CD14-positive monocyte (primary cell): Measurements from ENCODE around the gene OR51A2. TPM values are rescaled to one million over a fixed set of nuclear protein-coding genes. Genes with fewer than 3 reads are reported as not detected.

Experiments used
- DNase-seq, 3 donors: peaks; one replicate each; pipeline ENCODE4 v3.0.0-alpha.2; 2011 to 2022
- H2AFZ ChIP-seq: 2 replicates; pipeline ENCODE4 v1.6.0; 2012; ENCODE audit warnings: mild to moderate bottlenecking, low read depth, low read length, inconsistent platforms; ENCODE audit not compliant: insufficient read depth, poor library complexity, severe bottlenecking
- H3K27ac ChIP-seq, 2 donors: 1 replicate in 1 of 2; 2 replicates in 1 of 2; pipeline ENCODE4 v1.5.1; 2012 to 2013; ENCODE audit warnings: low read length in 2 of 2, control low read depth in 1 of 2, inconsistent platforms in 1 of 2, low read depth in 1 of 2, mild to moderate bottlenecking in 1 of 2
- H3K27me3 ChIP-seq, 2 donors: one replicate each; pipeline versions ENCODE4 v1.6.0 to v1.6.1; 2011 to 2013; ENCODE audit warnings: low read length in 2 of 2; ENCODE audit not compliant: control insufficient read depth in 2 of 2, insufficient read depth in 2 of 2
- H3K36me3 ChIP-seq, 2 donors: replicated peaks in 1 of 2; 1 replicate in 1 of 2; 2 replicates in 1 of 2; pipeline versions ENCODE4 v1.5.1 to v1.6.1; 2012 to 2013; ENCODE audit warnings: low read length in 2 of 2, control low read depth in 1 of 2, inconsistent platforms in 1 of 2, mild to moderate bottlenecking in 1 of 2; ENCODE audit not compliant: insufficient read depth in 2 of 2, control insufficient read depth in 1 of 2
- H3K4me1 ChIP-seq, 2 donors: 1 replicate in 1 of 2; 2 replicates in 1 of 2; pipeline versions ENCODE4 v1.5.1 to v1.6.1; 2012 to 2013; ENCODE audit warnings: low read length in 2 of 2, control low read depth in 1 of 2, inconsistent platforms in 1 of 2, mild to moderate bottlenecking in 1 of 2, moderate library complexity in 1 of 2; ENCODE audit not compliant: insufficient read depth in 2 of 2, control insufficient read depth in 1 of 2
- H3K4me2 ChIP-seq: replicated peaks from 2 replicates; pipeline ENCODE3; 2012; ENCODE audit warnings: low read length, moderate library complexity, mild to moderate bottlenecking; ENCODE audit not compliant: poor library complexity, severe bottlenecking; ENCODE audit errors: extremely low read depth
- H3K4me3 ChIP-seq, 3 experiments: fragments of 200-600 bp in 1 of 3; sonication (generic) in 1 of 3; replicated peaks in 1 of 3; 1 replicate in 2 of 3; 2 replicates in 1 of 3; pipeline ENCODE4 v1.5.1; 2011 to 2013; ENCODE audit warnings: low read length in 3 of 3, mild to moderate bottlenecking in 3 of 3, control low read depth in 2 of 3, low read depth in 2 of 3, inconsistent platforms in 1 of 3, moderate library complexity in 1 of 3
- H3K79me2 ChIP-seq: 2 replicates; pipeline ENCODE4 v1.6.0; 2012; ENCODE audit warnings: mild to moderate bottlenecking, control low read depth, inconsistent platforms, low read length, moderate library complexity; ENCODE audit not compliant: insufficient read depth
- H3K9ac ChIP-seq: 2 replicates; pipeline ENCODE4 v1.6.0; 2017; ENCODE audit warnings: low read length, mild to moderate bottlenecking; ENCODE audit not compliant: insufficient read depth, poor library complexity, severe bottlenecking
- H3K9me3 ChIP-seq, 2 donors: replicated peaks in 1 of 2; 1 replicate in 1 of 2; 2 replicates in 1 of 2; pipeline versions ENCODE4 v1.5.1 to v1.6.1; 2012 to 2013; ENCODE audit warnings: low read length in 2 of 2, control low read depth in 1 of 2; ENCODE audit not compliant: control insufficient read depth in 1 of 2, insufficient read depth in 1 of 2
- H4K20me1 ChIP-seq: 2 replicates; pipeline ENCODE4 v1.6.0; 2012; ENCODE audit warnings: mild to moderate bottlenecking, low read length, control low read depth, moderate library complexity; ENCODE audit not compliant: insufficient read depth
- H3K27ac Mint-ChIP-seq, 7 donors: one replicate each; pipeline ENCODE4 v1.8.0; 2020; ENCODE audit warnings: mild to moderate bottlenecking in 7 of 7, mixed read lengths in 7 of 7, moderate library complexity in 6 of 7, inconsistent platforms in 2 of 7
- H3K27me3 Mint-ChIP-seq, 3 donors: one replicate each; pipeline ENCODE4 v1.8.0; 2021 to 2022; ENCODE audit warnings: low read depth in 3 of 3, mild to moderate bottlenecking in 3 of 3, mixed read lengths in 3 of 3, moderate library complexity in 3 of 3, inconsistent platforms in 1 of 3
- H3K36me3 Mint-ChIP-seq, 2 donors: one replicate each; pipeline ENCODE4 v1.8.0; 2020; ENCODE audit warnings: mixed read lengths in 2 of 2, inconsistent platforms in 1 of 2, mild to moderate bottlenecking in 1 of 2
- H3K4me1 Mint-ChIP-seq: one replicate; pipeline ENCODE4 v1.8.0; 2020; ENCODE audit warnings: mild to moderate bottlenecking, mixed read lengths
- H3K4me3 Mint-ChIP-seq, 2 donors: one replicate each; pipeline ENCODE4 v1.8.0; 2020; ENCODE audit warnings: mild to moderate bottlenecking in 2 of 2, mixed read lengths in 2 of 2, moderate library complexity in 1 of 2
- H3K9me3 Mint-ChIP-seq, 7 donors: one replicate each; pipeline ENCODE4 v1.8.0; 2020 to 2022; ENCODE audit warnings: mixed read lengths in 7 of 7, mild to moderate bottlenecking in 6 of 7, moderate library complexity in 6 of 7, inconsistent platforms in 2 of 7
- WGBS: methylation state at CpG from one replicate; pipeline ENCODE4 v1.1.5; 2013; ENCODE audit warnings: missing lambda C conversion rate; ENCODE audit not compliant: insufficient coverage; 5-methylcytosine and 5-hydroxymethylcytosine counted together
- intact Hi-C, 2 donors: fragments of 100-400 bp; cut with micrococcal nuclease; formaldehyde crosslinking; loops; one replicate each; pipeline versions ENCODE4 v1.15.0 to v1.15.1; 2023
- polyA plus RNA-seq, 3 donors: library from polyadenylated mRNA; depleted of rRNA in 1 of 3; unstranded in 2 of 3; stranded (reverse) in 1 of 3; fragments of 300-500 nt in 2 of 3; fragments of >200 nt in 1 of 3; fragmentation: Illumina TruSeq in 2 of 3; gene quantifications; 1 replicate in 2 of 3; 2 replicates in 1 of 3; pipeline ENCODE4 v1.2.3, GENCODE V29; 2012 to 2021
- TF ChIP-seq, protein P1 (sequence below): fragments of 200-600 bp; IDR thresholded peaks from one replicate; pipeline ENCODE4 v1.8.0; 2022; ENCODE audit warnings: antibody characterized with exemption, mild to moderate bottlenecking

OR51A2 gene
- polyA plus RNA-seq, 3 donors, result not detected

DNA sequence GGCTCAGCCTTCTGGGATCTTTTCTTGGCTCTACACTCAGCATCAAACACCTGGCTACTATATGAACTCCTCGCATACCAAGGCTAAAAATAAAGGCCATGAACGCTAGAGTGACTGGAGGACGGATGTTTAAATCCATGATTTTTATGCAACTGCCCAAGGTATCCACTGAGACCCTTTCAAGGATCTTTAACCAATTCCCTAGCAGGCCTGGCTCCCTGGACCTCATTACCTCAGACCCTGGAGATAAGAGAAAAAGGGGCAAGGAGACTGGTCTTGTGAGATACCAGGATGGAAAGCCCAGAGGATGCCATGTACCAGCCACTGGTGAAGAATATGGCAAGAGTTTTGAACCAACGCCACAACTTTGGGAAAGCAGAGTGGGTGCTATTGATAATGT is 36.3 kb downstream of the OR51A2 start, which contains the start of gene OR51G2:
TSS of gene OR51G2 (minus strand) at position 101 of the 400 bp plus-strand sequence. CDS start 3,687 bp downstream, outside the sequence.
- H3K9me3 ChIP-seq, result peaks cover 0 to 5% of the 10 kb centered on the region in 2 donors
- peaks cover 0 to 2% (median 1%) of the 10 kb centered on the region in 7 donors for H3K9me3 Mint-ChIP-seq
- H3K27me3 Mint-ChIP-seq, result peaks cover 2% of the 10 kb centered on the region in 3 donors
- H2AFZ ChIP-seq, result no peak within 1 kb of the TSS
- no peak within 1 kb of the TSS for H3K9ac ChIP-seq
- H3K4me1 ChIP-seq, result no peaks in the 10 kb centered on the region
- no peaks in the 10 kb centered on the region for H3K4me1 Mint-ChIP-seq
- no peaks in the 10 kb centered on the region for H3K36me3 ChIP-seq
- no peaks in the 10 kb centered on the region for H3K36me3 Mint-ChIP-seq
- H4K20me1 ChIP-seq, result no peaks in the 10 kb centered on the region
- intact Hi-C loops, result no loop called here
- H3K27ac ChIP-seq, result no peak within 1 kb of the TSS
- no peak for DNase-seq
- no peak within 1 kb of the TSS for H3K27ac Mint-ChIP-seq
- H3K4me3 Mint-ChIP-seq, result no peak within 1 kb of the TSS
- no peak within 1 kb of the TSS for H3K4me3 ChIP-seq
- H3K79me2 ChIP-seq, result no peaks in the 10 kb centered on the region
- no peak within 1 kb of the TSS for H3K4me2 ChIP-seq
- TF ChIP-seq, protein P1, sequence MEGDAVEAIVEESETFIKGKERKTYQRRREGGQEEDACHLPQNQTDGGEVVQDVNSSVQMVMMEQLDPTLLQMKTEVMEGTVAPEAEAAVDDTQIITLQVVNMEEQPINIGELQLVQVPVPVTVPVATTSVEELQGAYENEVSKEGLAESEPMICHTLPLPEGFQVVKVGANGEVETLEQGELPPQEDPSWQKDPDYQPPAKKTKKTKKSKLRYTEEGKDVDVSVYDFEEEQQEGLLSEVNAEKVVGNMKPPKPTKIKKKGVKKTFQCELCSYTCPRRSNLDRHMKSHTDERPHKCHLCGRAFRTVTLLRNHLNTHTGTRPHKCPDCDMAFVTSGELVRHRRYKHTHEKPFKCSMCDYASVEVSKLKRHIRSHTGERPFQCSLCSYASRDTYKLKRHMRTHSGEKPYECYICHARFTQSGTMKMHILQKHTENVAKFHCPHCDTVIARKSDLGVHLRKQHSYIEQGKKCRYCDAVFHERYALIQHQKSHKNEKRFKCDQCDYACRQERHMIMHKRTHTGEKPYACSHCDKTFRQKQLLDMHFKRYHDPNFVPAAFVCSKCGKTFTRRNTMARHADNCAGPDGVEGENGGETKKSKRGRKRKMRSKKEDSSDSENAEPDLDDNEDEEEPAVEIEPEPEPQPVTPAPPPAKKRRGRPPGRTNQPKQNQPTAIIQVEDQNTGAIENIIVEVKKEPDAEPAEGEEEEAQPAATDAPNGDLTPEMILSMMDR, result no peak
- WGBS, result 92% methylated on average over 2 of the region's 4 CpGs
- no peaks in the 10 kb centered on the region for H3K27me3 ChIP-seq

DNA sequence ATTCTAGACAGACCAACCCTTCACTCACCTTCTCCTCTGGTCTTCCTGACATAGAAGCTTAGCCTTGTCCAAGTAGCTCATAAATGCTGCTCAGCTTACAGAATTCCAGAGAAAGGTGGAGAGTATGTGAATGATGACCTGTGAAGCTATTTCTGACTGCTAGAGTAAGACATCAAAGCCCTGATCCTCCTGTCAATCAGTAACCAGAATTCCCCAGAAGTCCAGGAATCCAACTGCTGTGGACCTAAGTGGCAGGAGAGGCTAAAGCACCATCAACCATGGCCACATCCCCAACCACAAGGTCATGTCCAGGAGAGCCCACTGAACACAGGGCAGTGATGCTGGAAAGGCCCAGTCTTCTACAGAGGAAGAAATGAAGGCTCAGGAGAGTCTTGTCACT is 38.9 kb downstream of the OR51A2 start:
- Histone ChIP-seq H3K27me3 (no peaks in the 10 kb centered on the region), H3K9me3 (peaks cover 0 to 5% of the 10 kb centered on the region in 2 donors), H2AFZ (no peak overlapping the region), H3K27ac (no peak overlapping the region), H3K9ac (no peak overlapping the region), H3K4me1 (no peaks in the 10 kb centered on the region), H4K20me1 (no peaks in the 10 kb centered on the region), H3K4me3 (no peak overlapping the region), H3K79me2 (no peaks in the 10 kb centered on the region), H3K4me2 (no peak overlapping the region), H3K36me3 (no peaks in the 10 kb centered on the region)
- Mint-ChIP-seq H3K36me3 (no peaks in the 10 kb centered on the region), H3K4me3 (no peak overlapping the region), H3K9me3 (peaks cover 0 to 4% (median 1%) of the 10 kb centered on the region in 7 donors), H3K27me3 (peaks cover 2% of the 10 kb centered on the region in 3 donors), H3K27ac (no peak overlapping the region), H3K4me1 (no peaks in the 10 kb centered on the region)
- TF ChIP-seq, protein P1, result no peak
- no peak for DNase-seq
- intact Hi-C loops, result no loop called here

Other genes with a start within 250 kb of the OR51A2 start
- gene OR51F1, start 185.8 kb downstream of the OR51A2 start, polyA plus RNA-seq, result not detected
- not detected for gene OR52R1, start 151.3 kb downstream of the OR51A2 start, polyA plus RNA-seq
- gene OR51F2, start 134.4 kb downstream of the OR51A2 start, polyA plus RNA-seq, result not detected
- not detected for gene OR51S1, start 106.5 kb downstream of the OR51A2 start, polyA plus RNA-seq
- not detected for gene OR51T1, start 73.8 kb downstream of the OR51A2 start, polyA plus RNA-seq
- gene OR51A7, start 51.9 kb downstream of the OR51A2 start, polyA plus RNA-seq, result not detected
- gene OR51G2, start 36.4 kb downstream of the OR51A2 start, polyA plus RNA-seq, result not detected
- gene OR51G1, start 31.4 kb downstream of the OR51A2 start, polyA plus RNA-seq, result not detected
- gene OR51A4, start 8.1 kb downstream of the OR51A2 start, polyA plus RNA-seq, result not detected
- not detected for gene OR51L1, start 39.1 kb upstream of the OR51A2 start, polyA plus RNA-seq
- not detected for gene OR52J3, start 90.8 kb upstream of the OR51A2 start, polyA plus RNA-seq
- gene OR52E2, start 103.9 kb upstream of the OR51A2 start, polyA plus RNA-seq, result not detected
- gene OR52E1, start 113.9 kb upstream of the OR51A2 start, polyA plus RNA-seq, result not detected
- not detected for gene OR52A5, start 182.6 kb upstream of the OR51A2 start, polyA plus RNA-seq
- not detected for gene OR52A1, start 199.0 kb upstream of the OR51A2 start, polyA plus RNA-seq
- gene OR51V1, start 245.0 kb upstream of the OR51A2 start, polyA plus RNA-seq, result not detected